A673 (cell line): ENCODE measurements around the gene FRMD4A. TPM values are rescaled to one million over a fixed set of nuclear protein-coding genes. Genes with fewer than 3 reads are reported as not detected.

Experiments used
- BruUV-seq: library from RNA; stranded (reverse); fragments of 400-500 nt; replicated peaks from 2 replicates; lab custom pipeline; 2021; lab: Mats Ljungman, UMichigan
- CTCF ChIA-PET: fragments of 300-600 bp; sonication (Branson Sonifier 250); formaldehyde crosslinking; loops from one replicate; lab custom pipeline; 2022; ENCODE audit warnings: antibody characterized with exemption; lab: Charles Lee
- POLR2A ChIA-PET: fragments of 300-600 bp; sonication (Branson Sonifier 250); formaldehyde crosslinking; loops from one replicate; lab custom pipeline; 2022; ENCODE audit warnings: antibody characterized with exemption; ENCODE audit not compliant: low non-redundant PET; lab: Charles Lee
- DNase-seq: peaks from one replicate; pipeline ENCODE4 v3.0.0-alpha.2; 2015; ENCODE audit warnings: low spot score
- H3K27ac ChIP-seq: fragments of 200-600 bp; sonication (generic); 2 replicates; pipeline ENCODE4 v1.5.1; 2016; ENCODE audit warnings: mixed run types, low read depth, mild to moderate bottlenecking, mixed read lengths, antibody characterized with exemption, low read length; ENCODE audit not compliant: poor library complexity, severe bottlenecking
- H3K27me3 ChIP-seq: fragments of 200-600 bp; sonication (generic); replicated peaks from 2 replicates; pipeline ENCODE4 v1.6.1; 2017; ENCODE audit warnings: mixed run types, low read depth, mild to moderate bottlenecking, mixed read lengths, antibody characterized with exemption, low read length; ENCODE audit not compliant: insufficient read depth, poor library complexity
- H3K36me3 ChIP-seq: fragments of 200-600 bp; sonication (generic); 2 replicates; pipeline ENCODE4 v1.6.1; 2016; ENCODE audit warnings: mixed run types, mild to moderate bottlenecking, mixed read lengths, antibody characterized with exemption, low read length; ENCODE audit not compliant: insufficient read depth, poor library complexity, severe bottlenecking
- H3K4me1 ChIP-seq: fragments of 200-600 bp; sonication (generic); 2 replicates; pipeline ENCODE4 v1.6.1; 2017; ENCODE audit warnings: mixed run types, mild to moderate bottlenecking, mixed read lengths, antibody characterized with exemption, low read length; ENCODE audit not compliant: insufficient read depth, poor library complexity, severe bottlenecking
- H3K4me3 ChIP-seq: fragments of 200-600 bp; sonication (generic); 2 replicates; pipeline ENCODE4 v1.5.1; 2016; ENCODE audit warnings: low read depth, mixed run types, mild to moderate bottlenecking, mixed read lengths, low read length; ENCODE audit not compliant: poor library complexity, severe bottlenecking
- H3K9me3 ChIP-seq: fragments of 200-600 bp; sonication (generic); 2 replicates; pipeline ENCODE4 v1.6.1; 2016; ENCODE audit warnings: mixed run types, low read depth, mild to moderate bottlenecking, mixed read lengths, antibody characterized with exemption, low read length; ENCODE audit not compliant: poor library complexity, severe bottlenecking
- EZH2 ChIP-seq: fragments of 200-600 bp; sonication (generic); IDR thresholded peaks from 2 replicates; pipeline ENCODE4 v1.6.1; 2017; ENCODE audit warnings: borderline replicate concordance, low read depth, mild to moderate bottlenecking, mixed read lengths, antibody characterized with exemption, low read length; ENCODE audit not compliant: poor library complexity, severe bottlenecking
- intact Hi-C: fragments of 100-400 bp; cut with micrococcal nuclease; formaldehyde crosslinking; loops from one replicate; pipeline ENCODE4 v1.10.0; 2022; ENCODE audit not compliant: unreplicated experiment
- total RNA-seq: library from RNA; stranded (reverse); gene quantifications from 2 replicates; pipeline ENCODE4 v1.2.3, GENCODE V29; 2021
- TF ChIP-seq, protein P1 (sequence below): fragments of 300-800, 200-600 bp; sonication (generic); conservative IDR thresholded peaks from 2 replicates; pipeline ENCODE4 v1.5.1; 2017; ENCODE audit warnings: low read depth, mild to moderate bottlenecking, antibody characterized with exemption, low read length, moderate library complexity, mixed read lengths

FRMD4A gene
- total RNA-seq, 1 experiment from 2014 or later = 26.3 TPM

DNA sequence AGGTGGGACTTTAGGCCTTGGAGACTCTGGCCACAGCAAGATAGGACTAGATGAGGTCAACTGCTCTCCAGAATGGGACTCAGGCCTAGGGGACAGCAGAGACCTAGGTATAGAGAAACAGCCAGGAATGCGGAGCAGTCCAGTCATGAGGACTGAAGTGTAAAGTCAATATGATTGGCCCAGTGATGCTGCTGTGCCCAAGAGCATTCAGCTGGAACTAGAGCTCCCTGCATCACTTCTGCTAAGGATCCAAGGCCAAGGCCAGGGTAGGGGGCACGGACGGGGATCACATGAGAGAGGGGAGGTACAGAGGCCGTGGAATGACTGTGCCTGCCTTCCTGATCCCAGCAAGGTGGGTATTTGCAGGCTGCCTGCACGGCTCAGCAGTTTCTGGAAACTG, 237.9 kb downstream of the FRMD4A start:
- no peaks in the 10 kb centered on the region for H3K9me3 ChIP-seq
- intact Hi-C loops = loop anchor here (5.0 kb wide), 1 partner anchor 305 kb away; no protein-coding TSS in a partner anchor
- H3K27me3 ChIP-seq = no peaks in the 10 kb centered on the region
- no peak overlapping the region for H3K27ac ChIP-seq
- ChIA-PET CTCF (no interaction called here), POLR2A (no interaction called here)
- H3K4me3 ChIP-seq = no peak overlapping the region
- H3K4me1 ChIP-seq = no peaks in the 10 kb centered on the region
- DNase-seq = no peak
- H3K36me3 ChIP-seq = no peaks in the 10 kb centered on the region
- BruUV-seq = no TSS peak
- TF ChIP-seq EZH2 = no peak
- TF ChIP-seq, protein P1, sequence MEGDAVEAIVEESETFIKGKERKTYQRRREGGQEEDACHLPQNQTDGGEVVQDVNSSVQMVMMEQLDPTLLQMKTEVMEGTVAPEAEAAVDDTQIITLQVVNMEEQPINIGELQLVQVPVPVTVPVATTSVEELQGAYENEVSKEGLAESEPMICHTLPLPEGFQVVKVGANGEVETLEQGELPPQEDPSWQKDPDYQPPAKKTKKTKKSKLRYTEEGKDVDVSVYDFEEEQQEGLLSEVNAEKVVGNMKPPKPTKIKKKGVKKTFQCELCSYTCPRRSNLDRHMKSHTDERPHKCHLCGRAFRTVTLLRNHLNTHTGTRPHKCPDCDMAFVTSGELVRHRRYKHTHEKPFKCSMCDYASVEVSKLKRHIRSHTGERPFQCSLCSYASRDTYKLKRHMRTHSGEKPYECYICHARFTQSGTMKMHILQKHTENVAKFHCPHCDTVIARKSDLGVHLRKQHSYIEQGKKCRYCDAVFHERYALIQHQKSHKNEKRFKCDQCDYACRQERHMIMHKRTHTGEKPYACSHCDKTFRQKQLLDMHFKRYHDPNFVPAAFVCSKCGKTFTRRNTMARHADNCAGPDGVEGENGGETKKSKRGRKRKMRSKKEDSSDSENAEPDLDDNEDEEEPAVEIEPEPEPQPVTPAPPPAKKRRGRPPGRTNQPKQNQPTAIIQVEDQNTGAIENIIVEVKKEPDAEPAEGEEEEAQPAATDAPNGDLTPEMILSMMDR = no peak

- ChIA-PET POLR2A (no interaction called here), CTCF (no interaction called here)
- no peak overlapping the region for H3K27ac ChIP-seq
- H3K36me3 ChIP-seq = no peaks in the 10 kb centered on the region
- TF ChIP-seq, protein P1 = no peak
- TF ChIP-seq EZH2 = no peak
- no peak overlapping the region for H3K4me3 ChIP-seq
- no peaks in the 10 kb centered on the region for H3K4me1 ChIP-seq
- BruUV-seq = no TSS peak
- no peak for DNase-seq
- H3K9me3 ChIP-seq = no peaks in the 10 kb centered on the region
- H3K27me3 ChIP-seq = no peaks in the 10 kb centered on the region
- intact Hi-C loops = loop anchor here (5.0 kb wide), 1 partner anchor 302 kb away; no protein-coding TSS in a partner anchor
These were observed 241.0 kb downstream of the FRMD4A start for GRCh38 chr10:14089556-14090292.

DNA sequence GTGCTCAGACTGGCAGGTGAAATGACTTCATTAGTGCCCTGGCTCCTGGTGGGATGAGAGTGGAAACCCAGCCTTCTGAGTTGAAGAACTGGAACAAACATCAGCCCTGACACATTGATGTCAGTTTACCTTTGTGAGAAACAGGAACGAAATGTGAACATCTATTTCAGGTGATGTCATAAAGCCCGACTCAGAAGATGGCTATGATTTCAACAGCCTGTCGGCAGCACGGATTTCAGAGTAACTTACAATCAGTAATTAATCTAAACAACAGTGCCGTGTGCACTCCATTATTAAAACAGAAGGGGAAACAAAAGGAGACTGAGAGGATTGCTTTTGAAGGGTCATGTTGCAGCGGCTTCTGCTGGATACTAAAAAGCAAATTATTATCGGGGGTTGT, 243.2 kb downstream of the FRMD4A start:
- Histone ChIP-seq H3K27me3 (no peaks in the 10 kb centered on the region), H3K9me3 (no peaks in the 10 kb centered on the region), H3K4me1 (no peaks in the 10 kb centered on the region), H3K4me3 (no peak overlapping the region), H3K27ac (no peak overlapping the region), H3K36me3 (no peaks in the 10 kb centered on the region)
- no TSS peak for BruUV-seq
- intact Hi-C loops = no loop called here
- POLR2A ChIA-PET = no interaction called here
- TF ChIP-seq EZH2 = no peak
- TF ChIP-seq, protein P1 = no peak
- no peak for DNase-seq
- CTCF ChIA-PET = no interaction called here
